ENCODE results near the gene F9. TPM values are rescaled to one million over a fixed set of nuclear protein-coding genes. Genes with fewer than 3 reads are reported as not detected.

F9 gene
- total RNA-seq, 2 donors from 2014 or later: not detected

Other genes starting within 250 kb of the F9 start
- gene MCF2, start 177.4 kb downstream of the F9 start, total RNA-seq: under 1 TPM; 0.33 to 0.78 TPM

Data from body of pancreas (tissue), 2 donors.